HL-60 (cell line): ENCODE data around the gene NR2F2.
A peak's percentile ranks its signal among the peaks of the same experiment; 100 is the strongest.

Source experiments
- CTCF ChIP-seq: IDR thresholded peaks from one replicate; pipeline ENCODE4 v1.5.1; 2011; ENCODE audit warnings: low read length, control low read depth, inconsistent platforms; ENCODE audit not compliant: insufficient read depth
- POLR2AphosphoS5 ChIP-seq: IDR thresholded peaks from 2 replicates; pipeline ENCODE4 v1.6.1; 2012; ENCODE audit warnings: low read depth

- no peak for TF ChIP-seq CTCF
- peak; percentile 33; the same call in 1 of the 2 replicates for TF ChIP-seq POLR2AphosphoS5
Measured at GRCh38 chr15:96285729-96286254, 44.7 kb upstream of the NR2F2 start.
